Left lung (tissue), 10 donors: ENCODE data around the gene MACROD2. TPM values are rescaled to one million over a fixed set of nuclear protein-coding genes. Genes with fewer than 3 reads are reported as not detected.

Experiments
- ATAC-seq: fragments of 200-7000 bp; cut with Tn5 transposase; one replicate; pipeline ENCODE4 v1.9.1; 2020; ENCODE audit warnings: moderate library complexity
- DNase-seq, 4 donors: peaks; one replicate each; pipeline ENCODE4 v3.0.0-alpha.2; 2013 to 2020
- H3K27ac ChIP-seq, 2 donors: fragments of 200-600 bp; sonication (generic) in 1 of 2; one replicate each; pipeline versions ENCODE4 v1.5.0 to v1.8.0; 2020 to 2021
- H3K27me3 ChIP-seq, 2 donors: fragments of 200-600 bp; sonication (generic) in 1 of 2; one replicate each; pipeline versions ENCODE4 v1.5.0 to v1.8.0; 2020 to 2021
- H3K36me3 ChIP-seq, 2 donors: fragments of 200-600 bp; sonication (generic) in 1 of 2; one replicate each; pipeline versions ENCODE4 v1.5.0 to v1.8.0; 2020 to 2021
- H3K4me1 ChIP-seq, 2 donors: fragments of 200-600 bp; one replicate each; pipeline ENCODE4 v1.8.0; 2021
- H3K4me3 ChIP-seq, 2 donors: fragments of 200-600 bp; sonication (generic) in 1 of 2; one replicate each; pipeline versions ENCODE4 v1.5.0 to v1.8.0; 2020 to 2021; ENCODE audit warnings: mild to moderate bottlenecking in 1 of 2
- H3K9me3 ChIP-seq, 2 donors: fragments of 200-600 bp; sonication (generic) in 1 of 2; one replicate each; pipeline versions ENCODE4 v1.5.0 to v1.8.0; 2020 to 2021
- intact Hi-C, 2 donors: fragments of 100-400 bp; cut with DNase I; formaldehyde crosslinking; loops; one replicate each; pipeline versions ENCODE4 v1.11.2 to v1.14.2; 2022
- polyA plus RNA-seq, 6 donors: library from polyadenylated mRNA; unstranded; fragments of 120-200 nt; gene quantifications; one replicate each; pipeline ENCODE4 v1.2.1, GENCODE V29; 2013; ENCODE audit not compliant: insufficient read length in 6 of 6
- total RNA-seq, 2 donors: library from RNA; stranded (reverse); fragmentation: NEBNext Ultra II Directional; extraction: Animal tissue kit (Norgen Biotek cat#: 25700); gene quantifications; one replicate each; pipeline ENCODE4 v1.2.1, GENCODE V29; 2021
- TF ChIP-seq, protein P1 (sequence below), 2 donors: fragments of 200-600 bp; sonication (generic) in 1 of 2; IDR thresholded peaks; one replicate each; pipeline versions ENCODE4 v1.5.0 to v1.8.0; 2021; ENCODE audit warnings: antibody characterized with exemption in 2 of 2
- donor health status: DM: no; HTN: yes; CAD: no.
- donor health status: DM: no; HTN: no; CAD: no.

The MACROD2 gene
- total and polyA plus RNA-seq, 8 donors, result 6.1 to 23.6 (median 8.9) TPM

GRCh38 chr20:15396900-15397299 lies 1401.6 kb downstream of the MACROD2 start:
- TF ChIP-seq, protein P1, sequence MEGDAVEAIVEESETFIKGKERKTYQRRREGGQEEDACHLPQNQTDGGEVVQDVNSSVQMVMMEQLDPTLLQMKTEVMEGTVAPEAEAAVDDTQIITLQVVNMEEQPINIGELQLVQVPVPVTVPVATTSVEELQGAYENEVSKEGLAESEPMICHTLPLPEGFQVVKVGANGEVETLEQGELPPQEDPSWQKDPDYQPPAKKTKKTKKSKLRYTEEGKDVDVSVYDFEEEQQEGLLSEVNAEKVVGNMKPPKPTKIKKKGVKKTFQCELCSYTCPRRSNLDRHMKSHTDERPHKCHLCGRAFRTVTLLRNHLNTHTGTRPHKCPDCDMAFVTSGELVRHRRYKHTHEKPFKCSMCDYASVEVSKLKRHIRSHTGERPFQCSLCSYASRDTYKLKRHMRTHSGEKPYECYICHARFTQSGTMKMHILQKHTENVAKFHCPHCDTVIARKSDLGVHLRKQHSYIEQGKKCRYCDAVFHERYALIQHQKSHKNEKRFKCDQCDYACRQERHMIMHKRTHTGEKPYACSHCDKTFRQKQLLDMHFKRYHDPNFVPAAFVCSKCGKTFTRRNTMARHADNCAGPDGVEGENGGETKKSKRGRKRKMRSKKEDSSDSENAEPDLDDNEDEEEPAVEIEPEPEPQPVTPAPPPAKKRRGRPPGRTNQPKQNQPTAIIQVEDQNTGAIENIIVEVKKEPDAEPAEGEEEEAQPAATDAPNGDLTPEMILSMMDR (IDR thresholded peaks at IDR 0.05), result no peak
- Histone ChIP-seq H3K27ac (no peak overlapping the region), H3K9me3 (no peaks in the 10 kb centered on the region), H3K4me1 (no peaks in the 10 kb centered on the region), H3K27me3 (no peaks in the 10 kb centered on the region), H3K4me3 (no peak overlapping the region), H3K36me3 (no peaks in the 10 kb centered on the region)
- DNase-seq, result no peak
- intact Hi-C loops, result no loop called here
- ATAC-seq, result no peak

GRCh38 chr20:15399781-15400180 lies 1404.5 kb downstream of the MACROD2 start:
- H3K4me1 ChIP-seq, result no peaks in the 10 kb centered on the region
- no peak for DNase-seq
- peaks cover 0 to 9% of the 10 kb centered on the region in 2 donors for H3K9me3 ChIP-seq
- H3K27me3 ChIP-seq, result no peaks in the 10 kb centered on the region
- no peak overlapping the region for H3K27ac ChIP-seq
- TF ChIP-seq, protein P1 (IDR thresholded peaks at IDR 0.05), result no peak
- no peaks in the 10 kb centered on the region for H3K36me3 ChIP-seq
- intact Hi-C loops, result no loop called here
- H3K4me3 ChIP-seq, result no peak overlapping the region
- ATAC-seq, result no peak

DNA sequence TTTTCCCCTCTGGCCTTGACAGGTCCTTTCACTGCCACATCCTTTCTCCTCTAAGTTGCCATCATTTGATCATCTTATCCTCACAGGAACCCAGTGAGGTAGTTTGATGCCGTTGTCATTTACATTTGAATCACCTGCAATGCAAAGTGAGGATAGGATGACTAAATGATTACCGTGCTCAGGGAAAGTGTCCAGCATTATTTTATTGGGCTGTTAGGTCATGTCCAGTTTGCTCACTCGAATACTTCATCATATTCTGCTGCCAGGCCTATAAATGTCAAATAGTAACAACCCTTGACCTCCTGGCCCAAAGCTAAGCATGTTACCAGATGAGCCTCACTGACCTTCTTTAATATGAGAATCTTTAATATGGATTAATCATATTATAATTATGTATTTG lies 1410.8 kb downstream of the MACROD2 start:
- no peaks in the 10 kb centered on the region for H3K27me3 ChIP-seq

GRCh38 chr20:15411781-15412180 lies 1416.5 kb downstream of the MACROD2 start:
- no peak for ATAC-seq
- H3K27me3 ChIP-seq, result no peaks in the 10 kb centered on the region
- H3K36me3 ChIP-seq, result no peaks in the 10 kb centered on the region
- intact Hi-C loops, result no loop called here
- no peak overlapping the region for H3K4me3 ChIP-seq
- TF ChIP-seq, protein P1 (IDR thresholded peaks at IDR 0.05), result no peak
- no peaks in the 10 kb centered on the region for H3K4me1 ChIP-seq
- no peak for DNase-seq
- no peak overlapping the region for H3K27ac ChIP-seq
- H3K9me3 ChIP-seq, result no peaks in the 10 kb centered on the region

More for the DNA sequence above, 1410.8 kb downstream of the MACROD2 start:
- H3K9me3 ChIP-seq, result peaks cover 0 to 9% of the 10 kb centered on the region in 2 donors
- no peak overlapping the region for H3K4me3 ChIP-seq
- DNase-seq (no peak), ATAC-seq (no peak)
- intact Hi-C loops, result no loop called here
- no peak overlapping the region for H3K27ac ChIP-seq
- H3K4me1 ChIP-seq, result no peaks in the 10 kb centered on the region
- H3K36me3 ChIP-seq, result no peaks in the 10 kb centered on the region
- TF ChIP-seq, protein P1 (IDR thresholded peaks at IDR 0.05), result no peak

- Histone ChIP-seq H3K27me3 (no peaks in the 10 kb centered on the region), H3K4me3 (no peak overlapping the region), H3K4me1 (no peaks in the 10 kb centered on the region), H3K27ac (no peak overlapping the region), H3K36me3 (no peaks in the 10 kb centered on the region), H3K9me3 (no peaks in the 10 kb centered on the region)
- intact Hi-C loops, result no loop called here
- no peak for DNase-seq
- no peak for ATAC-seq
- TF ChIP-seq, protein P1 (IDR thresholded peaks at IDR 0.05), result no peak
Measured at GRCh38 chr20:15415908-15416307, 1420.6 kb downstream of the MACROD2 start.
